Nephron progenitor cell (in vitro differentiated cells): ENCODE results near the gene ZFHX2.
A peak's percentile ranks its signal among the peaks of the same experiment; 100 is the strongest.

Experiments
- DNase-seq: peaks from one replicate; pipeline ENCODE4 v3.0.0; 2021
- H3K27ac Mint-ChIP-seq: 2 replicates; pipeline ENCODE4 v1.8.0; 2021; ENCODE audit warnings: mild to moderate bottlenecking, moderate library complexity, mixed read lengths
- H3K27me3 Mint-ChIP-seq: 2 replicates; pipeline ENCODE4 v1.8.0; 2021; ENCODE audit warnings: mild to moderate bottlenecking, low read depth, mixed read lengths; ENCODE audit not compliant: poor library complexity
- H3K36me3 Mint-ChIP-seq: 2 replicates; pipeline ENCODE4 v1.8.0; 2021; ENCODE audit warnings: low read depth, mixed read lengths
- H3K4me1 Mint-ChIP-seq: 2 replicates; pipeline ENCODE4 v1.8.0; 2021; ENCODE audit warnings: mixed read lengths
- H3K4me3 Mint-ChIP-seq: 2 replicates; pipeline ENCODE4 v1.8.0; 2021; ENCODE audit warnings: mild to moderate bottlenecking, moderate library complexity, mixed read lengths
- H3K9me3 Mint-ChIP-seq: 2 replicates; pipeline ENCODE4 v1.8.0; 2021; ENCODE audit warnings: mild to moderate bottlenecking, moderate library complexity, mixed read lengths
- CTCF ChIP-seq: fragments of 200-600 bp; sonication (generic); IDR thresholded peaks from 2 replicates; pipeline ENCODE4 v1.5.0; 2021; ENCODE audit warnings: antibody characterized with exemption

The ZFHX2 gene

GRCh38 chr14:23530375-23531055 is 21.1 kb downstream of the ZFHX2 start:
- peaks cover 54% of the 10 kb centered on the region for H3K36me3 Mint-ChIP-seq
- peaks cover 35% of the 10 kb centered on the region for H3K4me1 Mint-ChIP-seq
- no peak for DNase-seq
- peak overlapping the region; percentile 88 for H3K27ac Mint-ChIP-seq
- peaks cover 21% of the 10 kb centered on the region for H3K27me3 Mint-ChIP-seq
- no peak for TF ChIP-seq CTCF
- H3K4me3 Mint-ChIP-seq, result peak overlapping the region; percentile 20
- H3K9me3 Mint-ChIP-seq, result no peaks in the 10 kb centered on the region

- H3K4me3 Mint-ChIP-seq, result no peak overlapping the region
- H3K36me3 Mint-ChIP-seq, result peaks cover 50% of the 10 kb centered on the region
- H3K27ac Mint-ChIP-seq, result peak overlapping the region; percentile 88
- DNase-seq, result no peak
- H3K27me3 Mint-ChIP-seq, result peaks cover 9% of the 10 kb centered on the region
- no peak for TF ChIP-seq CTCF
- peaks cover 35% of the 10 kb centered on the region for H3K4me1 Mint-ChIP-seq
- H3K9me3 Mint-ChIP-seq, result no peaks in the 10 kb centered on the region
Measured at GRCh38 chr14:23529016-23529415, 22.5 kb downstream of the ZFHX2 start.

- peak overlapping the region; percentile 88 for H3K27ac Mint-ChIP-seq
- H3K9me3 Mint-ChIP-seq, result no peaks in the 10 kb centered on the region
- peaks cover 45% of the 10 kb centered on the region for H3K36me3 Mint-ChIP-seq
- peaks cover 9% of the 10 kb centered on the region for H3K27me3 Mint-ChIP-seq
- H3K4me1 Mint-ChIP-seq, result peaks cover 35% of the 10 kb centered on the region
- no peak for DNase-seq
- no peak overlapping the region for H3K4me3 Mint-ChIP-seq
- no peak for TF ChIP-seq CTCF
Measured at GRCh38 chr14:23528555-23528954, 23.0 kb downstream of the ZFHX2 start.

GRCh38 chr14:23525611-23526010 is 26.0 kb downstream of the ZFHX2 start:
- Mint-ChIP-seq H3K36me3 (peaks cover 32% of the 10 kb centered on the region), H3K4me1 (peaks cover 26% of the 10 kb centered on the region), H3K4me3 (no peak overlapping the region), H3K9me3 (no peaks in the 10 kb centered on the region), H3K27me3 (peaks cover 2% of the 10 kb centered on the region), H3K27ac (no peak overlapping the region)
- no peak for DNase-seq
- no peak for TF ChIP-seq CTCF

- H3K36me3 Mint-ChIP-seq, result peaks cover 32% of the 10 kb centered on the region
- DNase-seq, result no peak
- H3K4me3 Mint-ChIP-seq, result no peak overlapping the region
- H3K27me3 Mint-ChIP-seq, result peaks cover 4% of the 10 kb centered on the region
- no peaks in the 10 kb centered on the region for H3K9me3 Mint-ChIP-seq
- no peak for TF ChIP-seq CTCF
- no peak overlapping the region for H3K27ac Mint-ChIP-seq
- peaks cover 20% of the 10 kb centered on the region for H3K4me1 Mint-ChIP-seq
Measured at GRCh38 chr14:23524954-23525353, 26.6 kb downstream of the ZFHX2 start.
